Spinal cord (tissue), 10 donors: ENCODE data around the gene MRPL49. TPM values are rescaled to one million over a fixed set of nuclear protein-coding genes. Genes with fewer than 3 reads are reported as not detected.

Experiments used
- DNase-seq, 6 donors: peaks; one replicate each; pipeline versions ENCODE4 v3.0.0 to v3.0.0-alpha.2; 2013 to 2015; ENCODE audit warnings: low spot score in 6 of 6, low read depth in 4 of 6
- H3K27ac ChIP-seq: one replicate; pipeline ENCODE4 v1.5.1; 2013; ENCODE audit warnings: low read depth, low read length, control low read depth
- H3K27me3 ChIP-seq: one replicate; pipeline ENCODE4 v1.6.1; 2013; ENCODE audit warnings: low read length; ENCODE audit not compliant: control insufficient read depth, insufficient read depth
- H3K36me3 ChIP-seq: one replicate; pipeline ENCODE4 v1.6.1; 2013; ENCODE audit warnings: low read length; ENCODE audit not compliant: control insufficient read depth, insufficient read depth
- H3K4me1 ChIP-seq: one replicate; pipeline ENCODE4 v1.6.1; 2013; ENCODE audit warnings: low read length; ENCODE audit not compliant: control insufficient read depth, insufficient read depth
- H3K4me3 ChIP-seq: one replicate; pipeline ENCODE4 v1.5.1; 2013; ENCODE audit warnings: low read depth, low read length, control low read depth
- H3K9me3 ChIP-seq: one replicate; pipeline ENCODE4 v1.6.1; 2013; ENCODE audit warnings: low read length; ENCODE audit not compliant: control insufficient read depth, insufficient read depth
- WGBS: methylation state at CpG from one replicate; pipeline ENCODE4 v1.1.5; 2013; ENCODE audit warnings: missing lambda C conversion rate; ENCODE audit not compliant: insufficient coverage; 5-methylcytosine and 5-hydroxymethylcytosine counted together
- long read RNA-seq, 4 donors: transcript quantifications; one replicate each; lab custom pipeline, GENCODE V29; 2026
- polyA plus RNA-seq, 2 donors: library from polyadenylated mRNA; unstranded; fragments of 120-200 nt; gene quantifications; one replicate each; pipeline ENCODE4 v1.2.1, GENCODE V29; 2013; ENCODE audit not compliant: insufficient read length in 2 of 2
- total RNA-seq, 2 donors: library from RNA; depleted of rRNA in 1 of 2; stranded (reverse); fragments of 120-200 nt in 1 of 2; fragments of >200 nt in 1 of 2; gene quantifications; one replicate each; pipeline versions ENCODE4 v1.2.3 to v1.2.4, GENCODE V29; 2013 to 2014
- donor health status: healthy.

The MRPL49 gene
- total RNA-seq: 10 to 100 TPM; 36.7 to 55.3 TPM
- 10 to 100 TPM; 42.5 to 45.0 TPM for polyA plus RNA-seq
- long read RNA-seq, donor 1, transcript MRPL49-201 (4 exons, 2,019 nt): major isoform, 21 of 25 reads
- long read RNA-seq, donor 1, partial matches to known transcripts: 0 of 25 reads
- long read RNA-seq, donor 1, other reads (novel, unspliced or antisense): 0 of 25 reads
- long read RNA-seq, donor 2, partial matches to known transcripts: 0 of 6 reads
- long read RNA-seq, donor 2, other reads (novel, unspliced or antisense): 0 of 6 reads
- long read RNA-seq, donor 3, transcript MRPL49-201 (4 exons, 2,019 nt): major isoform, 7 of 7 reads
- long read RNA-seq, donor 3, partial matches to known transcripts: 0 of 7 reads
- long read RNA-seq, donor 3, other reads (novel, unspliced or antisense): 0 of 7 reads
- long read RNA-seq, donor 4, transcript MRPL49-201 (4 exons, 2,019 nt): major isoform, 16 of 23 reads
- long read RNA-seq, donor 4, partial matches to known transcripts: 0 of 23 reads
- long read RNA-seq, donor 4, other reads (novel, unspliced or antisense): 0 of 23 reads

GRCh38 chr11:65121865-65122696, at the start of gene MRPL49, which contains the start of gene FAU:
Gene MRPL49 (plus strand): TSS chr11:65122321. CDS start chr11:65122347, 26 bp downstream.
Gene FAU (minus strand): TSS chr11:65122134. CDS start chr11:65121813, 321 bp downstream.
- peak; percentile 89 to 99 (median 92) for DNase-seq
- peak within 1 kb of the TSS; percentile 97 for H3K4me3 ChIP-seq
- no peaks in the 10 kb centered on the region for H3K27me3 ChIP-seq
- WGBS: under 1% methylated on average over 61 of the region's 64 CpGs
- peaks cover 53% of the 10 kb centered on the region for H3K36me3 ChIP-seq
- H3K9me3 ChIP-seq: no peaks in the 10 kb centered on the region
- peak within 1 kb of the TSS; percentile 91 for H3K27ac ChIP-seq
- H3K4me1 ChIP-seq: peaks cover 26% of the 10 kb centered on the region

- H3K27me3 ChIP-seq: no peaks in the 10 kb centered on the region
- no peaks in the 10 kb centered on the region for H3K4me1 ChIP-seq
- WGBS: no CpG with 5 or more reads among the region's 1 CpG
- H3K36me3 ChIP-seq: peaks cover 1% of the 10 kb centered on the region
- H3K9me3 ChIP-seq: no peaks in the 10 kb centered on the region
- no peak overlapping the region for H3K27ac ChIP-seq
- H3K4me3 ChIP-seq: no peak overlapping the region
- no peak for DNase-seq
Measured at GRCh38 chr11:65072631-65072966, 49.5 kb upstream of the MRPL49 start.

- WGBS: 83% methylated on average over 4 of the region's 4 CpGs
- Histone ChIP-seq H3K4me3 (no peak overlapping the region), H3K27ac (no peak overlapping the region), H3K36me3 (peaks cover 14% of the 10 kb centered on the region), H3K9me3 (no peaks in the 10 kb centered on the region), H3K4me1 (peaks cover 2% of the 10 kb centered on the region), H3K27me3 (no peaks in the 10 kb centered on the region)
- no peak for DNase-seq
Measured at GRCh38 chr11:65077451-65077850, 44.7 kb upstream of the MRPL49 start.

GRCh38 chr11:65078151-65078550, 44.0 kb upstream of the MRPL49 start:
- DNase-seq: no peak
- H3K4me3 ChIP-seq: no peak overlapping the region
- H3K27ac ChIP-seq: no peak overlapping the region
- WGBS: 74% methylated on average over 3 of the region's 3 CpGs
- no peaks in the 10 kb centered on the region for H3K27me3 ChIP-seq
- no peaks in the 10 kb centered on the region for H3K9me3 ChIP-seq
- peaks cover 6% of the 10 kb centered on the region for H3K4me1 ChIP-seq
- peaks cover 14% of the 10 kb centered on the region for H3K36me3 ChIP-seq

- no peak overlapping the region for H3K27ac ChIP-seq
- H3K27me3 ChIP-seq: no peaks in the 10 kb centered on the region
- H3K4me1 ChIP-seq: peaks cover 13% of the 10 kb centered on the region
- H3K4me3 ChIP-seq: no peak overlapping the region
- DNase-seq: no peak
- no peaks in the 10 kb centered on the region for H3K9me3 ChIP-seq
- H3K36me3 ChIP-seq: peaks cover 14% of the 10 kb centered on the region
- WGBS: 100% methylated on average over 2 of the region's 9 CpGs
Measured at GRCh38 chr11:65078786-65079342, 43.3 kb upstream of the MRPL49 start.

- peak overlapping the region; percentile 85 for H3K4me3 ChIP-seq
- no peaks in the 10 kb centered on the region for H3K27me3 ChIP-seq
- H3K9me3 ChIP-seq: no peaks in the 10 kb centered on the region
- H3K4me1 ChIP-seq: peaks cover 24% of the 10 kb centered on the region
- H3K27ac ChIP-seq: peak overlapping the region; percentile 98
- no peak for DNase-seq
- peaks cover 38% of the 10 kb centered on the region for H3K36me3 ChIP-seq
- 0% methylated on average over 9 of the region's 13 CpGs for WGBS
Measured at GRCh38 chr11:65083134-65083833, 38.8 kb upstream of the MRPL49 start.

GRCh38 chr11:65083834-65084597, 38.1 kb upstream of the MRPL49 start, which contains the start of the genes CDCA5 and ZFPL1:
Gene CDCA5 (minus strand): TSS chr11:65084040. CDS start chr11:65083978, 62 bp downstream.
Gene ZFPL1 (plus strand): TSS chr11:65084222. CDS start chr11:65084699, 477 bp downstream.
- WGBS: under 1% methylated on average over 77 of the region's 79 CpGs
- peaks cover 39% of the 10 kb centered on the region for H3K36me3 ChIP-seq
- no peaks in the 10 kb centered on the region for H3K27me3 ChIP-seq
- H3K4me3 ChIP-seq: peak within 1 kb of the TSS; percentile 85
- peak within 1 kb of the TSS; percentile 98 for H3K27ac ChIP-seq
- peaks cover 24% of the 10 kb centered on the region for H3K4me1 ChIP-seq
- DNase-seq: peak; percentile 85 to 99 (median 93)
- no peaks in the 10 kb centered on the region for H3K9me3 ChIP-seq

- Histone ChIP-seq H3K27ac (peak overlapping the region; percentile 98), H3K4me3 (peak overlapping the region; percentile 85), H3K4me1 (peaks cover 24% of the 10 kb centered on the region), H3K27me3 (no peaks in the 10 kb centered on the region), H3K36me3 (peaks cover 41% of the 10 kb centered on the region), H3K9me3 (no peaks in the 10 kb centered on the region)
- 46% methylated on average over 18 of the region's 23 CpGs for WGBS
- no peak for DNase-seq
Measured at GRCh38 chr11:65084598-65085375, 37.3 kb upstream of the MRPL49 start.
